Measurements from ENCODE around the gene NDST1.

DNA sequence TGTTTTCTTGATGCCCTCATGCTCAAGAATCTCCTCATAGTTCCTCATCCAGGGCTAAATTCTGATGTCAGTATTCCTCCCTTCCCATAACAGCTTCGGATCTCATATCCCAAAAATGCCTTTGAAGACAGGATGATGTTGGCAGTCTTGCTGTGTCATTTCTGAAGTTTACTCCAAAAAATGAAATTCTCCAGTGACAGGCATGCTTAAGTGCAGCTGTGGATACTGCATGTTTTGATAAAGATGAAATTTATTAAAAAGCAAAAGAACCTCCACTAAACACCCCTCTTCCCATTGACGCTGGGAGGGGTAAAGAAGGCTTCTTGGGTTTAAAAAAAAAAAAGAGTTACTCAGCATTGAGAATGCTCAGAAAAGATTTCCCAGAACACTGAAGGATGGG is 43.1 kb downstream of the NDST1 start:
- TF ChIP-seq, protein P1, sequence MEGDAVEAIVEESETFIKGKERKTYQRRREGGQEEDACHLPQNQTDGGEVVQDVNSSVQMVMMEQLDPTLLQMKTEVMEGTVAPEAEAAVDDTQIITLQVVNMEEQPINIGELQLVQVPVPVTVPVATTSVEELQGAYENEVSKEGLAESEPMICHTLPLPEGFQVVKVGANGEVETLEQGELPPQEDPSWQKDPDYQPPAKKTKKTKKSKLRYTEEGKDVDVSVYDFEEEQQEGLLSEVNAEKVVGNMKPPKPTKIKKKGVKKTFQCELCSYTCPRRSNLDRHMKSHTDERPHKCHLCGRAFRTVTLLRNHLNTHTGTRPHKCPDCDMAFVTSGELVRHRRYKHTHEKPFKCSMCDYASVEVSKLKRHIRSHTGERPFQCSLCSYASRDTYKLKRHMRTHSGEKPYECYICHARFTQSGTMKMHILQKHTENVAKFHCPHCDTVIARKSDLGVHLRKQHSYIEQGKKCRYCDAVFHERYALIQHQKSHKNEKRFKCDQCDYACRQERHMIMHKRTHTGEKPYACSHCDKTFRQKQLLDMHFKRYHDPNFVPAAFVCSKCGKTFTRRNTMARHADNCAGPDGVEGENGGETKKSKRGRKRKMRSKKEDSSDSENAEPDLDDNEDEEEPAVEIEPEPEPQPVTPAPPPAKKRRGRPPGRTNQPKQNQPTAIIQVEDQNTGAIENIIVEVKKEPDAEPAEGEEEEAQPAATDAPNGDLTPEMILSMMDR (IDR thresholded peaks at IDR 0.05): no peak
- TF ChIP-seq POLR2A (IDR thresholded peaks at IDR 0.05): no peak
- TF ChIP-seq EP300 (IDR thresholded peaks at IDR 0.05): no peak
- no peak for TF ChIP-seq POLR2AphosphoS5 (IDR thresholded peaks at IDR 0.05)
